HG03196 (cell line): ENCODE data around the gene RBMS3.

Experiments
- ATAC-seq: cut with Tn5 transposase; IDR thresholded peaks from one replicate; pipeline ENCODE4 v1.9.1; 2021; ENCODE audit not compliant: unreplicated experiment

RBMS3 gene

DNA sequence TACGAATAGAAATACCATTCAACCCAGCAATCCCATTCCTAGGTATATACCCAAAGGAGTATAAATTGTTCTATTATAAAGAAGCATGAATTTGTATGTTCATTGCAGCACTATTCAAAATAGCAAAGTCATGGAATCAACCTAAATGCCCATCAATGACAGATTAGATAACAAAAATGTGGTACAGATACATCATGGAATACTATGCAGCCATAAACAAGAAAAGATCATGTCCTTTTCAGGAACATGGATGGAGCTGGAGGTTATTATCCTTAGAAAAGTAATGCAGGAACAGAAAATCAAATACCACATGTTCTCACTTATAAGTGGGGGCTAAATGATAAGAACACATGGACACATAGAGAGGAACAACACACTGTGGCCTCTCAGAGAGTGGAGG, 571.9 kb downstream of the RBMS3 start:
- ATAC-seq, result no peak

DNA sequence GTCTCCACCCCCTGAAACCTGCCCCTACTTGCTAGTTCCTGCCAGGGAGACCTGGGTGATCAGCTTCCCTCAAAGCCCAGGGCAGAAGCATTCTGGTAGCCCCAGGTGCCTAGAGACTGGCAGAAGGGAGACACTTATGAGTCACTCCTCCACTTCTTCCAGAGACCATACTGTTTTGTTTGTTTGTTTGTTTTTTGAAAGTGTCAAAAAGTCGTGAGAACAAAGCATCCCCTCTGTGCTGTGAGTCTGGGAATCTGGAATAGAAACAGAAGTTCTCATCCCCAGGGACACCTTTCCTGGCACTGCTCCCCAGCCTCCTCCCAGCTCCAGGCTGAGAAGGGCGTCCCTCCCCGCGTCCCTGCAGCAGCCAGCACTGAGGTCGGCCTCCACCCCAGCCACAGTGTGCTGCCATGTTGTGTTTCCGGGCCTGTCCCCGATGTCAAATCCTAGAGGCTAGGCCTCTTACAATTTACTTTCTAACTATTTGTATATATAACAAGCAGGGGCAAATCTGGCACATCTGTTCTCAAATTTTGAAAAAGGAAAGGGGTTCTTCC, 573.0 kb downstream of the RBMS3 start:
- ATAC-seq, result no peak

- ATAC-seq, result no peak
These were observed 574.0 kb downstream of the RBMS3 start for GRCh38 chr3:29854821-29855220.

DNA sequence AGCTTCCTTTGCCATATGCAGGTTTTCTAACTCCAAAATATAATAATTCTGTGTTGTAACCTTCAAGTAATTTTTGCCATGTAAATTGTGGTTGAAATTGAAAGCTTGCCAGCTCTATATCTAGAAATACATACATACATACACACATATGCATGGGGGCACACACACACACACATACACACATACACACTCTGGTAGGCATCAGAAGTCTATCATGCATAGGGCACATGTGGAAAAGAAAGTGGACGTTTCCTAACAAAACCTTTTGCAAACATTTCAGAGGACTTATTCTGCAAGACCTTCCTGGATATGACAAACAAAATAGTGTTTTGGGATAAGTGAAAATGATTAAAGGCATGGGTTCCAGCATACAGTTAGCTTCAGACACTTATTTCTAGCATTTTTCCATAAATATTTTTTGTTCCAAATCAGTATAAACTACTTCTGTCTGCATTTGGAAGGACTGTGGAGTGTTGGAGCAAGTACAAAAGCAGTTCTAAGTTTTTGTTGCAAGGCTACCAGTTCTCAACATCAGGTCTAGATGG, 578.9 kb downstream of the RBMS3 start:
- ATAC-seq, result no peak

GRCh38 chr3:29864809-29865208, 583.9 kb downstream of the RBMS3 start:
- no peak for ATAC-seq

DNA sequence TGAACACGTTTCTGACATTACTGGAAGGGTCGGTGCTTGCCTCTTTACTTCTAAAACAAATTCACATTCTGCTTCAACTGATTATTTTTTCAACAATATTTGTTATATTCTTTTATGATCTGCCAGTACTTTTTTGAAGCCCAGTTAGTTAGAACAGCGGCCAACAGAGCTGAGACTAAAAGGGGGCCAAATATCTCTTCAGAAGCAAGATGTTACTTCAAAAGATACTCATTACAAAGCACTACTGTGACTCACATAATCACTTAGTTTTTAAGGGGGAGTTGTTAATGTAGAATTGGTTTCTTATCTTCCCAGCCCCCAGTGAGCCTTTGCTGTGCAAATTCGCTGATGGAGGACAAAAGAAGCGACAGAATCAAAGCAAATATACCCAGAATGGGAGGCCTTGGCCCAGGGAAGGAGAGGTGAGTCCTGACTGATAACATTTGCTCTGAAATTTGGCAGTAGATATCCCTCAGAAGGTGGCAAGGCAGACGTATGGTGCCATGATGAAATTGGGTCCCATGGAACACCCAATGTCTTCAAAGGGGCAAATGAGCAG, 587.8 kb downstream of the RBMS3 start:
- no peak for ATAC-seq

DNA sequence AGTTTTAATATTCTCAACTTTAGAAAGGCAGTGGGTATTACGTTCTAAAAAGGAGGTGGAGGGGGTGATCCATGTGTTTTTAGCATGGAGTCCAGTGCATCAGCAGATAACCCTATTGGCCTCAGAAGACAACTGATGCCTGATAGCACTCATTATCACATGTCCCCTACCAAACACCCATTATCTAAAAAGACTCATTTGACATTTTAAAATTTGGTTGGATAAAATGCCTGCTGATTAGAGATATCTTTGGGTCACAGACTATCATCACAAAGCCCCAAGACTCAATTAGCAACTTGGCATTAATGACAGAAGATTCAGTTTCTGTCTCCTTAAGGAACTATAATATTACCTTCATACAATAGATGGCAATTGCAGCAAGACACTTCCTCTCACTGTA, 589.3 kb downstream of the RBMS3 start:
- no peak for ATAC-seq

GRCh38 chr3:29871087-29871486, 590.2 kb downstream of the RBMS3 start:
- ATAC-seq, result no peak

DNA sequence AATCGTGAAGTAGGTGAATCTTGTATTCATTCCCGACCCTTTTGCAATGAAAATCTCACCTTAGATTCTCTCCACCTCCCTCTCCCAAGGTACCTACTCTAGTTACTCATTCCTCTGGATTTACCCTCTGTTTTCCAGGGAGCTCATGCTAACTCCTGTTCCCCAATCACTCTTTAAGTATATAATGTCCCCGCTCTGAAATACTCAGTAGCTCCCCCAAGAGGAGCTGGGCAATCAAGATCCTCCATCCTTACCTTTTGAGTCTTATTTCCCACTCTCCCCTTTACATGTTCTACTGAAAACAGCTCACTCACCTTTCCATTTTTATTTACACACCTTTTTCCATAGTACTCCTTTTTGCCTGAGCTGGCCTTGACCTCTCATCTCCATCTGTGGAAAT, 599.9 kb downstream of the RBMS3 start:
- ATAC-seq, result no peak

DNA sequence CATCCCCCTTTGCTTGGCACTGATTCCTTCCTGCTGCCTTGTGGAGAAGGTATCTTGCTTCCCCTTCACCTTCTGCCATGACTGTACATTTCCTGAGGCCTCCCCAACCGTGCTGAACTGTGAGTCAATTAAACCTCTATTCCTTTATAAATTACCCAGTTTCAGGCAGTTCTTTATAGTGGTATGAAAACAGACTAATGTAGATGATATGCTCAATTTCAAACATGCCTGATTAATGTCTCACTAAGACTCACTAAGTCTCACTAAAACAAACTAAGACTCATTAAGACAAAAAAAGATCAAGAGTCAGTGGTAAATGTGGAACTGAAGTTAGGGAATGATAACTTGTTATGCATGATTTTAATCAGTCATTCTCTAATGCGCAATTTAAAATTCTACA, 606.6 kb downstream of the RBMS3 start:
- no peak for ATAC-seq

DNA sequence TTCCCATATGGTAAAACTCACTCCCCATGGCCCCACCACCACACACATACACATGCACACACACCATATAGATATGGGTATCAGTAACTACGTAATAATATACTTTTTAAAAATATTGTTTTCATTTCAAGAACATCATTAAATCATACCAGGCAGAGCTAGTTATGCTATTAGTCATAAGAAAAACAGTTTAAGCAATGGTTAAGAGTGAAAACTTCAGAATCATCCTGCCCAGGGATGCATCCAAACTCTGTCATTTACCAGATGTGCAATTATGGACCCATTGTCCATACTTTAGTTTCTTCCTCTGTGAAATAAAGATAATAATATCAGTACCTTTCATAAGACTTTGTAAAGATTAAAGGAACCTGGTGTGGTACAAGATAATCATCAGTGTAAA, 608.3 kb downstream of the RBMS3 start:
- no peak for ATAC-seq

- ATAC-seq, result no peak
These were observed 609.9 kb downstream of the RBMS3 start for GRCh38 chr3:29890801-29891200.

GRCh38 chr3:29892976-29893554, 612.2 kb downstream of the RBMS3 start:
- ATAC-seq, result no peak

GRCh38 chr3:29896856-29897255, 616.0 kb downstream of the RBMS3 start:
- no peak for ATAC-seq

- no peak for ATAC-seq
These were observed 617.5 kb downstream of the RBMS3 start for GRCh38 chr3:29898171-29898965.

- ATAC-seq, result no peak
These were observed 618.1 kb downstream of the RBMS3 start for GRCh38 chr3:29899021-29899420.

- ATAC-seq, result no peak
These were observed 620.2 kb downstream of the RBMS3 start for GRCh38 chr3:29901097-29901496.

- no peak for ATAC-seq
These were observed 622.7 kb downstream of the RBMS3 start for GRCh38 chr3:29903600-29903999.

DNA sequence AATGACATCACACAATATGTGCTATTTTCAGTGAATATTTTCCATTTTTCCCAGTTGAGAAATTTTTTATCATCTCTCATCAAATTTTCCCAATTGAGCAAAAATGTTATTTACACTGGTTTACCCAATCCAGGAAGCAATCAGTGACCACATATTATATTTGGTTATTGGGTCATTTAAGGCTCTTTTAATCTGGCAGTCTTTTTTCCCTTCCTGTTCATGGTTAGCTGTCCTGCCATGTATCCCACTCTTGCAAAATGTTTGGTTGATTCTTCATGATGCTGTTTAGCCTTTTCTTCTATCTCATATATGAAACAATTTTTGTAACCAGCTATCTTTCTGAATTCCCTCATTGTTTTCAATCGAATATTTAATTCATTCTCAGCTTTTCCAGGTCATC, 626.0 kb downstream of the RBMS3 start:
- ATAC-seq, result no peak

DNA sequence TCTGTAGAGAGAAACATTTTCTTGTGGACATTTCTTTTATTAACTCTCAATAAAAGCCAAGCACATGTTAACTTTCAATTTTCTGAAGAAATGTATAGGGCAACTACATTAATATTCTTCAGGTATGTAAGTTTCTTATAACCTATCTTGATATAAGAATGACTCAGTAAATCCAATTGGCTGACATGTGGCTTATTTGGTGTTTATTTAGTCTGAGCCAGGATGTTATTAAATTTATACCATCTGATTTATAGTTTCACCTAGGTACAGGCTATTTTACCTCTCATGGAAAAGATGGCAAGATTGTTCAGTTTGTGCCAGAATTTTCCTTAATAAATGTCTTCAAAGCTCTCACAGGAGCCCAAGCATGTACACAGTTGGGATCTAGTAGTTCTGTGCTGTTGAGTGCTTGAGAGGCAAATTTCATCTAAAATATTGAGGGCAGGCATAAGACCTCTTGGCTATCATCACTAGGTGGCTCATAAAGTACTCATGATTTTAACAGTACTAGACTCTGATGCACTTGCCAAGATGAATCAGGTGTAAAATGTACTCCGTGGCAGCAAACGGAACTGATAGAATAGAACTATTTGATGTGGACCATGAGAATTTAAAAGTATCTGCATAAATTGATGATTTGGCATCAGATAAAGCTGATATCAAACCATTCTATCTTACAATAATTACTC, 631.9 kb downstream of the RBMS3 start:
- no peak for ATAC-seq

DNA sequence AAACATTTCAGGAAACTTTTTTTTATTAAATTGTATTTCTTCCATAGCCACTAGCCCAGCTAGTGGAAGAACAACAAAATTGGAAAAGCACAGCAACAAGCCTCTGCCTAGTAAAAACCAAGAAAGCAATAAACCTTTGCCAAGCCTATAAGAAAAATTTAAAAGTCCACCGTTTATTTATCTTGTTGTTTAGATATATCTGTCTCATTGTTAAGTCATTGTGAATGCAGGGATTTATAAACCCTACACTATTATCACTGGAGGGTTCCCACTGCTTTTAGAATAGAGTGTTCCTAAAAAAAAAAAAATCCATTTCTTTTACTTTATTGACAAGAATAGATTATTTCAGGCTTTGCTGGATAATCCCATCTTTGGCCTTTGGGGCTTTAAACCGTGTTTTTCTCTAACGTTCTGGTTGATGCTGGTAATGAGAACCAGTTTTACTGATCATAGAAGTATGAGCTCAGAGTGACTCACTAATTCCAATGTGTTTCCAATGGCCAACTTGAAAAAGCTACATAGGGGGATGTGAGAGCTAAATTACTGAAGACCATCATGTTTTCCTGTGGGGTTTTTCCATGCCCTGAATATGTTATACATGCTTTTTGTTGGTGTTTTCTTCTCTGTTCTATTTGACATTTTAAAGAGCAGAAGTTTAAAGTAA, 634.1 kb downstream of the RBMS3 start:
- ATAC-seq, result no peak
